HG03064 (cell line): Measurements from ENCODE around the gene DHFR.
"Not testable (repeated sequence)": the region's sequence is repeated elsewhere in the genome, so short reads cannot be mapped to it uniquely, and the experiment has no call there.

Experiments used
- ATAC-seq: cut with Tn5 transposase; IDR thresholded peaks from one replicate; pipeline ENCODE4 v1.9.1; 2021; ENCODE audit warnings: low read depth; ENCODE audit not compliant: unreplicated experiment

The DHFR gene

GRCh38 chr5:80600943-80601693 is 53.7 kb downstream of the DHFR start:
- ATAC-seq: no peak

GRCh38 chr5:80597500-80597899 is 57.3 kb downstream of the DHFR start:
- ATAC-seq: no peak

DNA sequence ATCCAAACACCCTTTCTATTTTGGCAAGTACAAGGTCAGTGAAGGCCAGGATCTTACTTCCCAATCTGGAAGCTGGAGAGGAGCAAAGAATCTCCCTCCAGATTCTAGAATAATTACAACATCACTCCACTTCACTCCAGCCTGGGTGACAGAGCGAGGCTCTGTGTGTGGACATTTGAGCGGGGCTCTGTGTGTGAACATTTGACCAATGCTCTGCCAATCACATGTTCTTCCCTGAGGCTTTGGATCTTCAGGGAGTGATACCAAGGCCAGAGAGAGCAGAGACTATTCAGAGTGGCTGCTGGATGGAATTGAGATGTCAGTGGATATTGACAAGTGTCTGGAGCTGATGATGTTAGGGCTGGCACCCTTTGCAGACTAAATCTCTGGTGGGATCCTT is 60.0 kb downstream of the DHFR start:
- ATAC-seq: no peak

GRCh38 chr5:80592761-80593160 is 62.0 kb downstream of the DHFR start:
- ATAC-seq: no peak

- no peak for ATAC-seq
These were observed 62.7 kb downstream of the DHFR start for GRCh38 chr5:80592105-80592504.

DNA sequence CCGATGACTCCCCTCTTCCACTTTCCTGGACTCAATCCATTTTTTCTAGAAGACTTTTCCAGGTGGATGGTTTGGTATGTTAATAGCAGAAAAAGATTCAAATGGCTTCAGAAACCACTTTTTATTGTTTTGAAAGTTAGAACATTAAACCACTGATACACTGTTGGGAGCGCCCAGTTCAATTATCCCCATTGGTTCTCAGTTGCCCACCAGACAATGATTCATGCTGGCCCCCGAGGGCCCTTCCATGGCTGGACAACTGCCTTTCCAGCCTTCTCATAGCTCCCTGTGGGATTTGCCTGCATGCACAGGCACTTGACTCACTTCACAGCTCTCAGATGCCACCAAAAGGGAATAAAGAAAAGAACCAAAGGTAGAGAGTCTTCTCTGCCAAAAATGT is 63.4 kb downstream of the DHFR start:
- ATAC-seq: no peak

- ATAC-seq: no peak
These were observed 64.0 kb downstream of the DHFR start for GRCh38 chr5:80590766-80591165.

DNA sequence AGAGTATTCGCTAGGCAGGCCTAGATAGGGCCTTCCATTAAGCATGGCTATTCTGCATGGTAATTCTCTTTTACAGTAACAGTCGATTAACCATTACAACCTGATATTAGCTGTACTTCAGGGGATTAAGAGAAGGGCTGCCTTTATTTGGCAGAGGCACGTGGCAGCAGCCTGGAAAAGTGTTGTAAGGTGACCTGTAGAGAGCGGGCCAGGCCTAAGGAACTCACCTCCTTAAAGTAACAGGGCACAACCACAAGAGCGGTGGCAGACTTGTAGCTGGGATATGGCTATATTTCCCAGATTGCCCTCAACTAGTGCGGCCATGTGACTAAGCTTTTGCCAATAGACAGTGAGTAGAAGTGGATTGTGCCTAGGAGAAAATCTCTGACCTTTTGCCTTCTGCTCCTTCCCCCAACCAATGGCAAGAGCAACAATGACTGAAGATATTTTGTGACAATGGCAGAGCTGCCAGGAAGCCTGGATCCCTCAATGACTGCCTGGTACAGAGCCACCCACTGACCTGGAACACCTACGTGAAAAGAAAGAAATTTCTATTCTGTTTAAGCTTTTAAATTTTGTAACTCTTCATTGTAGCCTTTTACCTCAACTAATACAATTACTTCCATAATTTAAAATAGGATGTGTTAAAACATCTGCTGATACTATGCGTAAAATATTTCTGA is 65.8 kb downstream of the DHFR start:
- no peak for ATAC-seq

DNA sequence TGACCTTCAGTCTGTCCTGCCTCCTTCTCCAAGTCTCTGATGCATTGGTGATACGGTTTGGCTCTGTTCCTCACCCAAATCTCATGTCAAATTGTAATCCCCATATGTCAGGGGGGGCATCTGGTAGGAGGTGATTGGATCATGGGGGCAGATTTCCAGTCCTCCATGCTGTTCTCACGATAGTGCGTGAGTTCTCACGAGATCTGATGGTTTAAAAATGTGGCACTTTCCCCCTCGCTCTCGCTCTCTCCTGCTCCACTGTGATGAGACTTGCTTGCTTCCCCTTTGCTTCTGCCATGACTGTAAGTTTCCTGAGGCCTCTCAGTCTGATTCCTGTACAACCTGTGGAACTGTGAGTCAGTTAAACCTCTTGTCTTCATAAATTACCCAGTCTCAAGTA is 70.0 kb downstream of the DHFR start:
- no peak for ATAC-seq

GRCh38 chr5:80580291-80580690 is 74.5 kb downstream of the DHFR start:
- ATAC-seq: not testable (repeated sequence)

DNA sequence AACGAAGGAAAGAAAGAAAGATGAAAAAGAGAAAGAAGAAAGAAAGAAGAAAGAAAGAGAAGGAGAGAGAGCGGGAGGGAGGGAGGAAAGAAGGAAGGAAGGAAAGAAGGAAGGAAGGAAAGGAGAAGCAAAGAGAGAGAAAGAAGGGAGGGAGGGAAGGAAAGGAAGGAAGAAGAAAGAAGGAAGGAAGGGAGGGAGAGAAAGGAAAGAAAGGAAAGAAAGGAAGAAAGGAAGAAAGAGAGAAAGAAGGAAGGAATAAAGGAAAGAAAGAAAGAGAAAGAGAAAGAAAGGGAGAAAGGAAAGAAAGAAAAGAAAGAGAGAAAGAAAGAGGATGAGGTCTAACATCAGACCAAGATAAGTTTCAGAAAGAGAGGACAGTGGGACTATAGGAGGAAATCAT is 75.7 kb downstream of the DHFR start:
- ATAC-seq: no peak

DNA sequence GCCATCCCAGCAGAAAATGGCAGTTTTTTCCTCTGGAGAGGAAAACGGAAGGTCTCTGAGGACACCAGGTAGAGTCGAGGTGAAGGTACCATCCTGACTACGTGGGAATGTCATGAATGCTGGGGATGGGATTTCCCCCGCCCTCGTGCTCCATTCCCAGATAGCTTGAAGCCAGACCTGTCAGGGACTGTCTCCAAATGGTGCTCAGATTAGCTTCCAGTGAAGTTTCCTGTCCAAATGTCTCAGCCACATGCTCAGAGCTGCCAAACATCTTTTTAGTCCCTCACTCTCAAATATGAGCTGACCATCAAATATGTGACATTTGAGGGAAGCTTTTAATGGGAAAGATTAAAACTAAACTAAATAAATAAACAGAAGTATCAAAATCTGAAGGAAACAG is 77.1 kb downstream of the DHFR start:
- no peak for ATAC-seq

GRCh38 chr5:80576383-80576782 is 78.4 kb downstream of the DHFR start:
- no peak for ATAC-seq
